Stomach (tissue), 9 donors: ENCODE measurements around the gene SLC9A4. TPM values are rescaled to one million over a fixed set of nuclear protein-coding genes. Genes with fewer than 3 reads are reported as not detected.

Experiments
- DNase-seq, 2 donors: peaks; one replicate each; pipeline versions ENCODE4 v3.0.0 to v3.0.0-alpha.2; 2013 to 2019
- H3K27ac ChIP-seq, 5 donors: fragments of 200-600 bp in 4 of 5; sonication (generic) in 4 of 5; one replicate each; pipeline ENCODE4 v1.5.1; 2013 to 2019; ENCODE audit warnings: mild to moderate bottlenecking in 1 of 5, moderate library complexity in 1 of 5
- H3K27me3 ChIP-seq, 3 donors: fragments of 200-600 bp; sonication (generic); one replicate each; pipeline ENCODE4 v1.5.1; 2017 to 2019; ENCODE audit warnings: mixed run types in 1 of 3
- H3K36me3 ChIP-seq, 4 donors: fragments of 200-600 bp; sonication (generic); 1 replicate in 3 of 4; 2 replicates in 1 of 4; pipeline ENCODE4 v1.5.1; 2016 to 2019
- H3K4me1 ChIP-seq, 4 donors: fragments of 200-600 bp; sonication (generic); one replicate each; pipeline ENCODE4 v1.5.1; 2016 to 2019
- H3K4me3 ChIP-seq, 4 donors: fragments of 200-600 bp; sonication (generic) in 3 of 4; one replicate each; pipeline ENCODE4 v1.5.1; 2016 to 2019; ENCODE audit warnings: mild to moderate bottlenecking in 1 of 4
- H3K9me3 ChIP-seq, 4 donors: fragments of 200-600 bp; sonication (generic); one replicate each; pipeline ENCODE4 v1.5.1; 2016 to 2019
- EP300 ChIP-seq: sonication (generic); formaldehyde crosslinking; IDR thresholded peaks from one replicate; pipeline ENCODE4 v1.6.1; 2017; ENCODE audit warnings: antibody characterized with exemption
- POLR2A ChIP-seq, 4 donors: fragments of 450-650 bp; IDR thresholded peaks; one replicate each; pipeline ENCODE4 v1.6.1; 2016; ENCODE audit warnings: antibody characterized with exemption in 4 of 4, control low read depth in 2 of 4, mild to moderate bottlenecking in 1 of 4, moderate library complexity in 1 of 4
- POLR2AphosphoS5 ChIP-seq, 3 donors: sonication (generic); formaldehyde crosslinking; IDR thresholded peaks; one replicate each; pipeline ENCODE4 v1.6.1; 2016; ENCODE audit warnings: antibody characterized with exemption in 3 of 3
- WGBS, 5 donors: extraction: QIAGEN DNeasy Blood & Tissue Kit in 3 of 5; methylation state at CpG; one replicate each; pipeline versions ENCODE4 v1.1.5 to v1.1.7; 2013 to 2018; 5-methylcytosine and 5-hydroxymethylcytosine counted together
- intact Hi-C: fragments of 100-400 bp; cut with DNase I; formaldehyde crosslinking; loops from one replicate; pipeline ENCODE4 v1.15.1; 2023; ENCODE audit warnings: low total_unique reads
- polyA plus RNA-seq, 3 donors: library from polyadenylated mRNA; stranded (reverse); fragments of 200-250 nt; gene quantifications; one replicate each; pipeline ENCODE4 v1.2.3, GENCODE V29; 2013
- small RNA-seq, 4 donors: library from RNA; depleted of rRNA; stranded (forward); fragments of <200 nt; gene quantifications; one replicate each; pipeline ENCODE3, GENCODE V24; 2016
- total RNA-seq, 5 donors: library from RNA; depleted of rRNA; stranded (reverse); fragments of >200 nt; gene quantifications; one replicate each; pipeline versions ENCODE4 v1.1.0 to v1.2.3, GENCODE V29; 2014 to 2016
- TF ChIP-seq, protein P1 (sequence below), 7 experiments: fragments of 450-650 bp in 4 of 7; fragments of 200-600 bp in 3 of 7; sonication (generic) in 3 of 7; IDR thresholded peaks; one replicate each; pipeline ENCODE4 v1.5.1; 2016 to 2019; ENCODE audit warnings: antibody characterized with exemption in 7 of 7, control low read depth in 2 of 7, mild to moderate bottlenecking in 1 of 7
- donor health status: healthy with polysubstance abuse.
- donor health status: Bipolar disorder and iron deficiency.
- donor health status: healthy.

SLC9A4 gene
- total and polyA plus RNA-seq, 8 donors, result 4.7 to 143 (median 92.4) TPM; not detected in 1

DNA sequence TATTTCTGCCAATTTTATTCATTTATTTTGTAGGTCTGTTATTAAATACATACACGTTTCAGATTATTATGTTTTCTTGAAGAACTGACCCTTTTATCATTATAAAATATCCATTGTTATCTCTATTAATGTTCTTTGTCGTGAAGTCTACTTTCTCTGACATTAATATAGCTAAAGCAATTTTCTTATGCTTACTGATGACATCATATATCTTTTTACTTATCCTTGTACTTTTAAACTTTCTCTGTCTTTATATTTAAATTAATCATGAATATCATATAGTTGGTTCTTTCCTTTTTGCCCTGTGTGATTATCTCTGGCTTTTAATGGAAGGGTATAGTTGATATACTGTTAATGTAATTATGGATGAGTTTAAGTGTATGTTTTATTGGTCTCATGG lies 109.8 kb downstream of the SLC9A4 start:
- no peaks in the 10 kb centered on the region for H3K36me3 ChIP-seq
- no peak overlapping the region for H3K4me3 ChIP-seq
- TF ChIP-seq, protein P1, sequence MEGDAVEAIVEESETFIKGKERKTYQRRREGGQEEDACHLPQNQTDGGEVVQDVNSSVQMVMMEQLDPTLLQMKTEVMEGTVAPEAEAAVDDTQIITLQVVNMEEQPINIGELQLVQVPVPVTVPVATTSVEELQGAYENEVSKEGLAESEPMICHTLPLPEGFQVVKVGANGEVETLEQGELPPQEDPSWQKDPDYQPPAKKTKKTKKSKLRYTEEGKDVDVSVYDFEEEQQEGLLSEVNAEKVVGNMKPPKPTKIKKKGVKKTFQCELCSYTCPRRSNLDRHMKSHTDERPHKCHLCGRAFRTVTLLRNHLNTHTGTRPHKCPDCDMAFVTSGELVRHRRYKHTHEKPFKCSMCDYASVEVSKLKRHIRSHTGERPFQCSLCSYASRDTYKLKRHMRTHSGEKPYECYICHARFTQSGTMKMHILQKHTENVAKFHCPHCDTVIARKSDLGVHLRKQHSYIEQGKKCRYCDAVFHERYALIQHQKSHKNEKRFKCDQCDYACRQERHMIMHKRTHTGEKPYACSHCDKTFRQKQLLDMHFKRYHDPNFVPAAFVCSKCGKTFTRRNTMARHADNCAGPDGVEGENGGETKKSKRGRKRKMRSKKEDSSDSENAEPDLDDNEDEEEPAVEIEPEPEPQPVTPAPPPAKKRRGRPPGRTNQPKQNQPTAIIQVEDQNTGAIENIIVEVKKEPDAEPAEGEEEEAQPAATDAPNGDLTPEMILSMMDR (IDR thresholded peaks at IDR 0.05), result no peak
- TF ChIP-seq POLR2AphosphoS5 (IDR thresholded peaks at IDR 0.05) (no peak), POLR2A (IDR thresholded peaks at IDR 0.05) (no peak), EP300 (no peak)
- H3K27ac ChIP-seq, result no peak overlapping the region
- 67 to 85% (median 72%) methylated on average over 2 of the region's 2 CpGs for WGBS, 5 donors
- no peak for DNase-seq
- intact Hi-C loops, result no loop called here
- H3K4me1 ChIP-seq, result peaks cover 0 to 26% (median 15%) of the 10 kb centered on the region in 4 donors
- H3K27me3 ChIP-seq, result no peaks in the 10 kb centered on the region
- no peaks in the 10 kb centered on the region for H3K9me3 ChIP-seq

Small RNA genes within 50 kb of the gene (small RNA-seq; reads per million reads assigned to genes)
- 0 to 0.38 (median 0.03) reads per million in 4 donors for gene MIR4772

Other genes with a start within 250 kb of the SLC9A4 start
- 10 to 100 TPM in 4 of 5 donors, under 1 TPM in 1; 0.29 to 61.7 (median 29.4) TPM for gene IL1RL1, start 161.7 kb upstream of the SLC9A4 start, total RNA-seq
- 10 to 100 TPM in 2 of 3 donors, 1 to 10 TPM in 1; 2.9 to 40.9 (median 21.4) TPM for gene IL1RL1, start 161.7 kb upstream of the SLC9A4 start, polyA plus RNA-seq
- 10 to 100 TPM in 3 of 5 donors, 1 to 10 TPM in 1, under 1 TPM in 1; 0.29 to 83.9 (median 10.1) TPM for gene IL18R1, start 117.4 kb upstream of the SLC9A4 start, total RNA-seq
- 1 to 10 TPM; 1.5 to 2.7 (median 2.3) TPM for gene IL18R1, start 117.4 kb upstream of the SLC9A4 start, polyA plus RNA-seq
- 10 to 100 TPM in 2 of 5 donors, 1 to 10 TPM in 2, not detected in 1; 1.8 to 33.3 (median 10.4) TPM for gene IL18RAP, start 50.1 kb upstream of the SLC9A4 start, total RNA-seq
- gene IL18RAP, start 50.1 kb upstream of the SLC9A4 start, polyA plus RNA-seq, result 1 to 10 TPM in 2 of 3 donors, under 1 TPM in 1; 0.50 to 1.7 (median 1.2) TPM
- gene SLC9A2, start 146.3 kb downstream of the SLC9A4 start, total RNA-seq, result 10 to 100 TPM in 4 of 5 donors, 1 to 10 TPM in 1; 5.3 to 79.9 (median 56.7) TPM
- 1 to 10 TPM; 2.4 to 5.4 (median 2.6) TPM for gene SLC9A2, start 146.3 kb downstream of the SLC9A4 start, polyA plus RNA-seq